Activated naive CD8-positive, alpha-beta T cell treated with anti-CD3 and anti-CD28 coated beads, Interleukin-2, amount 50 U/mL, for 16 hours (primary cell): Measurements from ENCODE around the gene KRT7.

Experiments
- DNase-seq: peaks from one replicate; pipeline ENCODE4 v3.0.0-alpha.2; 2020; ENCODE audit warnings: low read depth, low spot score

The KRT7 gene

GRCh38 chr12:52232674-52233461 lies at the start of gene KRT7:
Gene KRT7, plus strand, starts transcription at chr12:52233243. Its CDS starts 54 bp downstream, at chr12:52233297.
- DNase-seq, result no peak

- no peak for DNase-seq
These were observed 49.5 kb upstream of the KRT7 start for GRCh38 chr12:52183544-52183910.

GRCh38 chr12:52183971-52184370 lies 49.1 kb upstream of the KRT7 start:
- DNase-seq, result no peak

- no peak for DNase-seq
These were observed 48.2 kb upstream of the KRT7 start for GRCh38 chr12:52184813-52185212.

- no peak for DNase-seq
These were observed 47.6 kb upstream of the KRT7 start for GRCh38 chr12:52185400-52185967.

DNA sequence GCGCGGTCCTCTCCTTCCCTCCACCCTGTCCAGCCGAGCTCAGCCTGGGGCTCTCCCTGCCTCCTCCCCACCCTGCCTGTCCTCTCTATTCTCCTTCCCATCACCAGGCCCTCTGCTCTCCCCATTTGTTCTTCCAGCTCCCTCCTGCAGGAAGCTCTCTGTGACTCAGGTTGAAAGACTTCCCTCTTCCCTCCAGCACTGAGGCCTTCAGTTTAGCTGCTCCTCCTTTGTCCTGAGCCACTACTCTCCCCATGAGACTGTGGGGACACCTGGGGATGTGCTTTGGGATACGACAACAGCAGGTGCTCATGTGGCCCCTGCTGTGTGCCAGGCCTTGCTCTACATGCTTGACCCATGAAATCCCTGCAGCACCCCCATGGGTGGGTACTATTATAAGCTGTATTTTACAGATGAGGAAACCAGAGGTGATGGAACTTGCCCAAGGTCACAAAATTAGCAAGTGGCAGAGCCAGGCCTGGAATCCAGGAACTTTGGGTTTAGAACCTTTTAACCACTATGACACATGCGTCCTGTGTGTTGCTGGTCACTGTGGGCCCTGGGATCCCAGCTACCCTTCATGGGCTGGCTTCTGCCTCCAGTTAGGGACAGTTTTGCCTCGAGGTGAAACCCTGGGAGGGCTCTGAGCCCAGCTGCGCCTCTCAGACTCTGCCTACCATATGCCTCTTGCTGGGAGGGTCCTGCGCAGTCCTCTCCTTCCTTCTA lies 46.8 kb upstream of the KRT7 start:
- DNase-seq, result no peak

DNA sequence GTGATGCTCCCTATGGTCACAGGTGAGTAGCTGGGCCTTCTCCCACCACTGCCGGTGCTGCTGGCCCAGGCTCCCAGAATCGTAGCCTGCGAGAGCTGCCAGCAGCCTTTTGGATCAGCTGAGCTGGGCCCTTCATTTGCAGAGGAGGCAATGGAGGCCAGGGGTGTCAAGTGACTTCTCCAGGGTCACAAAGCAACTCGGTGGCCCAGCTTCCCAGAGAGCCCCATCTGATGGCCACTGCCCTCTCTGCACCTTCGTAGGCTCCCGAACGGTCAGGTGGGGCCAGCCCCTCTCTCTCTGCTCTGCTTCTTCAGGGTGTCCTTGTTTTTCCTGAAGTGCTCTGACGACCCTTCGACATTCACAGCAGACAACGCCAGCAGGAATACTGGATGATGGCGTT lies 45.8 kb upstream of the KRT7 start:
- DNase-seq, result no peak

DNA sequence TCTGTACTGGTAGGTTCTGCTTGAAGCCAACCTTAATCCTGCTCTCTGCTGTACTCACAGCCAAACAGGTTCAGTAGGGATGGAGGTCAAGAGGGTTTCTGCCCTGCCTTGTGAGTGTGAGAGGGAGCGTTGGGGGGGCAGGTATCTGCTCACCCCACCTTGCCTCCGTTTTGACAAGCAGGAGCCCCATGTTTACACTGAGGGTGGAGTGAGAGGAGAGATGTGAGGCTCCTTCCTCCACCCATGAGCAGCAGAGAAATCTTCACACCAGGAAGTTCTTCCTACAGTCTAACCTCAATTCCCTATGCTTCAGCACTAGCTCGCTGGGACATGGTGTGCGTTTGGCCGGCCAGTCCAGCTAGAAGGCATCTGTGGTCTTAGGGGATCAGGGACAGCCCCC lies 45.4 kb upstream of the KRT7 start:
- no peak for DNase-seq

DNA sequence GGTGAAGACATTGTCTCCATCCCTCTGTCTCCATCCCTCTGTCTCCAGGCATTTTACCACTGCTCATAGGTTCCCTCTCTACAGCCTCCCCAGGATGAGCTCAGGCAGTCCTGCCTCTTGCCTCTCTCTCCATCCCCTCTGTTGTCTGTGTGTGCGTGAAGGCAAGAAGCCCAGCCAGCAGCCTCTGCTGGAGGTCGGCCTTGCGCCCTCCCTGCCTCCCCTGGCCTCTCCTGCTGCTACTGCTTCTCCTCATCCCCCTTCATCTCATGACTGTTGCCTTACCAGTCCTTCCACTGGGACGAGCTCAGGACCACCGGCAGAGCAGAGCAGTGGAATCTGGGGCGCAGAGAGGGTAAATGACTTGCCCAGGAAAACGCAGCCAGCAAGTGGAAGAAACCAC lies 44.4 kb upstream of the KRT7 start:
- no peak for DNase-seq

DNA sequence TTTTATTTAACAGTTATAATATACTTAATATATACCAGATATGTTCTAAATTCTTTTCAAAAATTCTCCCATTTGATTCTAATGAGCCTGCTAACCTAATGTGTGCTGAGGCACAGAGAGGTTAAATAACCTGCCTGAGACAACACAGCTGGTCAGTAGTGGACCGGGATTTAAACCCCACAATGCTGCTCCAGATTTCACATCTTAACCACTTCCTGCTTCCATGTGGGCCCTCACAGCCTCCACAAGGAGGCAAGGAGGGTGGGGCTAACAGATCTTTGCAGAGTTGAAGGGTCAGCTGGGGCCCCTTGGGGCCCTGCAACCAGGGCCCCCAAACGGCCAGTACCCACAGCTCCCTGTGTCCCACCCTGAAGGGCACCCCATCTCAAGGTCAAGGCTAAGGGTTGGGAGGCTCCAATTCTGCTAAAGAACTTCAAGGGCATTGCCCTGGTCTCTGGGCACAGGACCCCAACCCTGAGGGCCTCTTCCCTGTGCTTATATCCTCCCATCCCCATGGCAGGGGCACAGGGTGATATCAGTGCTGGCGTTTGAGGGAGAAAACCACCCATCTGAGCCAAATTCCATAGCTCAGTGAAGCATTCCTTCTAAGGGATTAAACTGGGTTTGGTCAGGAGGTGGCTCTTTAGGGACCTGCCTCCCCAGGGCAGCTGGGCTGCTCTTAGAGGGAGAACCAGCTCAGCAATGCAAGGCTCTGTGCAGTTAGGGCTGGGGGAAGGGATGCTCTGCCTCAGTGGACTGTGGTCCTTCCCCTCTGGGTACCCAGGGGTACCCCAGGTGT lies 43.5 kb upstream of the KRT7 start:
- no peak for DNase-seq

GRCh38 chr12:52190860-52191729 lies 41.9 kb upstream of the KRT7 start:
- DNase-seq, result no peak

DNA sequence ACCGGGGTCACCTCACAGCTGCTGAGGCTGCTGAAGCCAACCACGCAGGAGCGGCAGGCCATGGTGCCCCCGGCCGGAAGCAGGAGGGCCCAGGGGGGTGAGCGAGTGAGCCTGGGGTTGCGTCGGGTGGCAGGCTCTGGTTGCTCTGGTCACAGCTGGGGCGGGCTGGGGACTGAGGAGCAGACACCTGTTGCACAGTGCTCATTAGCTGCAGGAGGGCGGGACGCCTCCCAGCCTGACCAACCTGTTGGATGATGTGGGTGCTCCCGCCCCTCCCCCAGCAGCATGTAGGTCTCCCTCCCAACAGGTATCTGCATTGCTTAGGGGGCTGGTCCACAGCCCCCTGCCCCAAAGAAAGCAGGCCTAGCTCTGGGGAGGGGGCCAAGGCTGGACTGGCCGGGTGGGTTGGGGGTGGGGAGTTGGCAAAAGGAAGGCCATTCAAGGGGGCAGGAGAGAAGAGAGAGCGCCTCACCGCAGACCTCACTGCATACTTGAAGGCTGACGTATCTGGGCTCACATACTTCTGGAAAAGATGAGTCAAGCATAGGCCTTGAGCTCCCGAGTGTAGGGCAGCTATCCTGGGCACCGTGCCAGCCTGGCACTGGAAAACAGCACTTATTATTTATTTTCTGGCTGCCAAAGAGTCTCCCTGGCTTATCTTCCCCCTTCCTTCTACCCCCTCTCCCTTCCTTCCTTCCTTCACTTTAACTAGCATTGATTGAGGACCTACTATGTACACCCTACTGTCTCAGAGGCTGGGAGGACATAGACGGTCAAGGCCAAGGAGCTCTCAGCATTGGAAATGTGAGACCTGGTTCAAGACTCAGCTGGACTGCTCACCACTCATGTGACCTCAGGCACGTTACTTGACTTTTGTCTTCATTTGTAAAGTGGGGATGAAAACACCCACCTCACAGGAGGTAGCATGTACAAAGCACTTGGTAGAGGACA lies 40.9 kb upstream of the KRT7 start, which contains the start of gene KRT80:
Gene KRT80 (minus strand): TSS at position 174 of the 951 bp plus-strand sequence. CDS start 112 bp downstream, at position 62.
- no peak for DNase-seq

- DNase-seq, result no peak
These were observed 39.5 kb upstream of the KRT7 start for GRCh38 chr12:52193532-52193931.

- no peak for DNase-seq
These were observed 39.1 kb upstream of the KRT7 start for GRCh38 chr12:52193991-52194390.

- no peak for DNase-seq
These were observed 37.8 kb upstream of the KRT7 start for GRCh38 chr12:52195065-52195730.

- DNase-seq, result no peak
These were observed 35.4 kb upstream of the KRT7 start for GRCh38 chr12:52197371-52198231.

DNA sequence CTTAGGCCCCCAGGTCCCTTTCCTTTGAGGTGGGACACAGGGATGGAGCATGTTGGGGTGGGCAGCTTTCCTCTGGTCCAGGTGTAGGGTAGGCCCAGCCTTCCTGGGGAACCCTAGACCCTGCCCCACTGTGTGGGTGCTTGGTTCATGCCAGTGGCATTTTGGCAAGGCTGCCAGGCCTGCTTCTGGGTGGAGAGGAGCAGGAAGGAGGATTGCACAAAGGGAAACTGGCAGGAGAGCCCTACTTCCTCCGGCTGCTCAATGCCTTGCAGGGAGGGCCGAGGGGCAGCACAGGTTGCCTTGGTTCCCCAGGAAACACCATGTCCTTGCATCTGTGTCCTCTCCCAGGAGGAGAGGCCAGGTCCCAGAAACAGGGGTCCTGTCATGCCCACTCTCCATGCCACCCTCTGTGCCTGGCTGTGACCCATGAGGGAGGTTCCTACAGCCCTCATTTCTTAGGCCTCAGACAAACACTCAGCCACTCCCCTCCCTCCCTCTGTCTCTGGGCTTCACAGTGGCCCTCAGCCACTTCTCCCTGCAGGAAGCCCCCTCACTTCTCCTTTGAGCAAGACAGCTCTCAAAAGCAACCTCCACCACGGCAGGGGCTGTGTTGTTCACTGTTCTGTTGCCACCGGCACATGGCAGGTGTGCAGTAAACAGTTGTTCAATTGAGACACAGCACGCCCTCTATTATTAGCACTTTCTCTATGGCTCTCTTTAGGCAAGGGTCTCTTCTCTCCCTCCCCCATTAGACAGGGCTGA lies 34.4 kb upstream of the KRT7 start:
- no peak for DNase-seq
